Activated naive CD4-positive, alpha-beta T cell treated with anti-CD3 and anti-CD28 coated beads for 36 hours (primary cell): ENCODE measurements around the gene M1AP. TPM values are rescaled to one million over a fixed set of nuclear protein-coding genes. Genes with fewer than 3 reads are reported as not detected.

Source experiments
- CTCF ChIA-PET: fragments of 350-600 bp; sonication (Branson Sonifier 250); formaldehyde crosslinking; loops from one replicate; lab custom pipeline; 2021; ENCODE audit warnings: antibody characterized with exemption; lab: Charles Lee
- DNase-seq: peaks from one replicate; pipeline ENCODE4 v3.0.0-alpha.2; 2020
- H3K27ac Mint-ChIP-seq: one replicate; pipeline ENCODE4 v1.8.0; 2021; ENCODE audit warnings: mild to moderate bottlenecking, mixed read lengths
- H3K27me3 Mint-ChIP-seq: one replicate; pipeline ENCODE4 v1.8.0; 2021; ENCODE audit warnings: low read depth, mixed read lengths
- H3K36me3 Mint-ChIP-seq: one replicate; pipeline ENCODE4 v1.8.0; 2021; ENCODE audit warnings: low read depth, mixed read lengths
- H3K4me1 Mint-ChIP-seq: one replicate; pipeline ENCODE4 v1.8.0; 2021; ENCODE audit warnings: low read depth, mixed read lengths
- H3K4me3 Mint-ChIP-seq: one replicate; pipeline ENCODE4 v1.8.0; 2021; ENCODE audit warnings: mild to moderate bottlenecking, moderate library complexity, mixed read lengths
- H3K9me3 Mint-ChIP-seq: one replicate; pipeline ENCODE4 v1.8.0; 2021; ENCODE audit warnings: mixed read lengths
- intact Hi-C: fragments of 100-400 bp; cut with micrococcal nuclease; formaldehyde crosslinking; loops from one replicate; pipeline ENCODE4 v1.15.1; 2023
- total RNA-seq, 2 experiments: library from RNA; stranded (reverse); gene quantifications; one replicate each; pipeline ENCODE4 v1.2.3, GENCODE V29; 2021

The M1AP gene
- total RNA-seq, 2 experiments from 2014 or later, result 0.10 TPM; not detected in 1

GRCh38 chr2:74556831-74557370 is 91.2 kb downstream of the M1AP start:
- peaks cover 4% of the 10 kb centered on the region for H3K36me3 Mint-ChIP-seq
- peaks cover 10% of the 10 kb centered on the region for H3K27me3 Mint-ChIP-seq
- no peaks in the 10 kb centered on the region for H3K9me3 Mint-ChIP-seq
- H3K4me3 Mint-ChIP-seq, result no peak overlapping the region
- no peak for DNase-seq
- CTCF ChIA-PET, result interaction anchor here (0.8 to 1.6 kb wide), 5 partner anchors 11 to 73 kb away, joined by 3 to 6 read pairs (median 3); no protein-coding TSS in a partner anchor
- no peak overlapping the region for H3K27ac Mint-ChIP-seq
- peaks cover 8% of the 10 kb centered on the region for H3K4me1 Mint-ChIP-seq
- intact Hi-C loops, result no loop called here

- H3K4me1 Mint-ChIP-seq, result peaks cover 8% of the 10 kb centered on the region
- DNase-seq, result no peak
- H3K27me3 Mint-ChIP-seq, result peaks cover 13% of the 10 kb centered on the region
Observed at GRCh38 chr2:74556159-74556558, 92.0 kb downstream of the M1AP start.

GRCh38 chr2:74555610-74556103 is 92.5 kb downstream of the M1AP start:
- peak overlapping the region; percentile 94 for H3K4me3 Mint-ChIP-seq

More at GRCh38 chr2:74556159-74556558, 92.0 kb downstream of the M1AP start:
- no peaks in the 10 kb centered on the region for H3K9me3 Mint-ChIP-seq
- peaks cover 4% of the 10 kb centered on the region for H3K36me3 Mint-ChIP-seq
- CTCF ChIA-PET, result interaction anchor here (0.8 to 1.7 kb wide), 4 partner anchors 11 to 73 kb away, joined by 3 to 5 read pairs (median 3); no protein-coding TSS in a partner anchor
- no peak overlapping the region for H3K27ac Mint-ChIP-seq
- intact Hi-C loops, result no loop called here
- H3K4me3 Mint-ChIP-seq, result peak overlapping the region; percentile 94

GRCh38 chr2:74554820-74555531 is 93.2 kb downstream of the M1AP start:
- intact Hi-C loops, result loop anchor here (1.0 to 2.0 kb wide), 6 partner anchors 11 to 280 kb away; partner anchors contain the start of genes AUP1, HK2, HTRA2 and PCGF1
- Mint-ChIP-seq H3K27ac (peak overlapping the region; percentile 88), H3K27me3 (peaks cover 12% of the 10 kb centered on the region)

More at GRCh38 chr2:74555610-74556103, 92.5 kb downstream of the M1AP start:
- DNase-seq, result no peak
- no peak overlapping the region for H3K27ac Mint-ChIP-seq
- H3K9me3 Mint-ChIP-seq, result no peaks in the 10 kb centered on the region
- peaks cover 7% of the 10 kb centered on the region for H3K4me1 Mint-ChIP-seq
- intact Hi-C loops, result loop anchor here (2.0 kb wide), 2 partner anchors 49 to 279 kb away; partner anchors contain the start of genes HK2 and PCGF1
- CTCF ChIA-PET, result interaction anchor here (0.9 to 1.7 kb wide), 5 partner anchors 11 to 30 kb away, joined by 3 to 5 read pairs (median 3); no protein-coding TSS in a partner anchor
- H3K27me3 Mint-ChIP-seq, result peaks cover 12% of the 10 kb centered on the region
- peaks cover 4% of the 10 kb centered on the region for H3K36me3 Mint-ChIP-seq

GRCh38 chr2:74553892-74554819 is 94.0 kb downstream of the M1AP start, which contains the start of the genes DOK1 and LOXL3:
Gene DOK1 (plus strand): TSS chr2:74554720. CDS start chr2:74554755, 35 bp downstream.
Gene LOXL3 (minus strand): TSS chr2:74553942. CDS start chr2:74552634, 1,308 bp downstream.
- CTCF ChIA-PET, result interaction anchor here (0.6 to 1.0 kb wide), 3 partner anchors 22 to 33 kb away, joined by 3 to 5 read pairs (median 3); no protein-coding TSS in a partner anchor
- Mint-ChIP-seq H3K27ac (peak within 1 kb of the TSS; percentile 88), H3K27me3 (peaks cover 17% of the 10 kb centered on the region), H3K4me3 (peak within 1 kb of the TSS; percentile 94), H3K9me3 (no peaks in the 10 kb centered on the region), H3K36me3 (peaks cover 5% of the 10 kb centered on the region), H3K4me1 (peaks cover 4% of the 10 kb centered on the region)
- peak; percentile 82 for DNase-seq
- intact Hi-C loops, result loop anchor here (1.0 to 2.0 kb wide), 6 partner anchors 12 to 281 kb away; partner anchors contain the start of genes AUP1, HK2, HTRA2 and PCGF1

More at GRCh38 chr2:74554820-74555531, 93.2 kb downstream of the M1AP start:
- Mint-ChIP-seq H3K9me3 (no peaks in the 10 kb centered on the region), H3K36me3 (peaks cover 4% of the 10 kb centered on the region), H3K4me3 (peak overlapping the region; percentile 94), H3K4me1 (peaks cover 4% of the 10 kb centered on the region)
- DNase-seq, result peak; percentile 48
- CTCF ChIA-PET, result interaction anchor here (0.9 to 1.7 kb wide), 4 partner anchors 12 to 30 kb away, joined by 3 to 5 read pairs (median 4); no protein-coding TSS in a partner anchor

GRCh38 chr2:74552914-74553811 is 95.0 kb downstream of the M1AP start:
- intact Hi-C loops, result no loop called here
- peaks cover 22% of the 10 kb centered on the region for H3K27me3 Mint-ChIP-seq
- peak overlapping the region; percentile 69 for H3K4me3 Mint-ChIP-seq
- peaks cover 7% of the 10 kb centered on the region for H3K4me1 Mint-ChIP-seq
- H3K27ac Mint-ChIP-seq, result peak overlapping the region; percentile 63
- CTCF ChIA-PET, result interaction anchor here (0.8 kb wide), 1 partner anchor 34 kb away, joined by 3 read pairs; no protein-coding TSS in a partner anchor
- DNase-seq, result no peak
- peaks cover 5% of the 10 kb centered on the region for H3K36me3 Mint-ChIP-seq
- no peaks in the 10 kb centered on the region for H3K9me3 Mint-ChIP-seq

- H3K27me3 Mint-ChIP-seq, result peaks cover 30% of the 10 kb centered on the region
- no peak overlapping the region for H3K27ac Mint-ChIP-seq
- H3K9me3 Mint-ChIP-seq, result no peaks in the 10 kb centered on the region
- H3K36me3 Mint-ChIP-seq, result peaks cover 5% of the 10 kb centered on the region
- intact Hi-C loops, result no loop called here
- DNase-seq, result no peak
- H3K4me3 Mint-ChIP-seq, result no peak overlapping the region
- H3K4me1 Mint-ChIP-seq, result peaks cover 7% of the 10 kb centered on the region
- CTCF ChIA-PET, result interaction anchor here (0.6 to 1.3 kb wide), 2 partner anchors 9 to 35 kb away, joined by 3 to 4 read pairs; no protein-coding TSS in a partner anchor
Observed at GRCh38 chr2:74551942-74552913, 95.9 kb downstream of the M1AP start.

- Mint-ChIP-seq H3K36me3 (peaks cover 5% of the 10 kb centered on the region), H3K4me3 (no peak overlapping the region), H3K27ac (no peak overlapping the region), H3K27me3 (peaks cover 31% of the 10 kb centered on the region), H3K4me1 (peaks cover 7% of the 10 kb centered on the region), H3K9me3 (no peaks in the 10 kb centered on the region)
- CTCF ChIA-PET, result interaction anchor here (0.6 to 1.3 kb wide), 2 partner anchors 8 to 35 kb away, joined by 3 to 4 read pairs; no protein-coding TSS in a partner anchor
- no peak for DNase-seq
- intact Hi-C loops, result no loop called here
Observed at GRCh38 chr2:74551530-74551929, 96.6 kb downstream of the M1AP start.

- Mint-ChIP-seq H3K36me3 (peaks cover 1% of the 10 kb centered on the region), H3K4me1 (peaks cover 7% of the 10 kb centered on the region), H3K9me3 (no peaks in the 10 kb centered on the region), H3K27me3 (peaks cover 34% of the 10 kb centered on the region), H3K27ac (no peak overlapping the region), H3K4me3 (peak overlapping the region; percentile 13)
- intact Hi-C loops, result no loop called here
- no peak for DNase-seq
- CTCF ChIA-PET, result interaction anchor here (0.9 to 1.2 kb wide), 3 partner anchors 18 to 38 kb away, joined by 3 to 8 read pairs (median 3); no protein-coding TSS in a partner anchor
Observed at GRCh38 chr2:74550231-74550630, 97.9 kb downstream of the M1AP start.
